T-helper 1 cell treated with Interleukin-12 subunit alpha and Interleukin-12 subunit beta and Interleukin-4 antibody, amounts not matched to agents 30 μg/mL and 1 μg/mL, for 36 hours (primary cell): ENCODE results near the gene ARMH3.

ENCODE experiments used
- H3K27ac Mint-ChIP-seq: one replicate; pipeline ENCODE4 v1.8.0; 2021; ENCODE audit warnings: mild to moderate bottlenecking, mixed read lengths
- H3K27me3 Mint-ChIP-seq: one replicate; pipeline ENCODE4 v1.8.0; 2021; ENCODE audit warnings: low read depth, mixed read lengths
- H3K36me3 Mint-ChIP-seq: one replicate; pipeline ENCODE4 v1.8.0; 2021; ENCODE audit warnings: low read depth, mixed read lengths
- H3K4me1 Mint-ChIP-seq: one replicate; pipeline ENCODE4 v1.8.0; 2021; ENCODE audit warnings: low read depth, mixed read lengths
- H3K4me3 Mint-ChIP-seq: one replicate; pipeline ENCODE4 v1.8.0; 2021; ENCODE audit warnings: mild to moderate bottlenecking, moderate library complexity, mixed read lengths
- H3K9me3 Mint-ChIP-seq: one replicate; pipeline ENCODE4 v1.8.0; 2021; ENCODE audit warnings: mixed read lengths

ARMH3 gene

GRCh38 chr10:102055647-102056419 is at the start of gene ARMH3:
Gene ARMH3, minus strand, starts transcription at chr10:102056173. Its CDS starts 16,059 bp downstream, at chr10:102040114.
- Mint-ChIP-seq H3K4me3 (peak within 1 kb of the TSS; percentile 91), H3K36me3 (peaks cover 5% of the 10 kb centered on the region), H3K4me1 (peaks cover 21% of the 10 kb centered on the region), H3K9me3 (no peaks in the 10 kb centered on the region), H3K27ac (peak within 1 kb of the TSS; percentile 97), H3K27me3 (no peaks in the 10 kb centered on the region)

- Mint-ChIP-seq H3K27ac (no peak overlapping the region), H3K9me3 (no peaks in the 10 kb centered on the region), H3K36me3 (peaks cover 14% of the 10 kb centered on the region), H3K4me3 (no peak overlapping the region), H3K4me1 (peaks cover 11% of the 10 kb centered on the region), H3K27me3 (no peaks in the 10 kb centered on the region)
Observed at GRCh38 chr10:102102421-102102820, 46.4 kb upstream of the ARMH3 start.

DNA sequence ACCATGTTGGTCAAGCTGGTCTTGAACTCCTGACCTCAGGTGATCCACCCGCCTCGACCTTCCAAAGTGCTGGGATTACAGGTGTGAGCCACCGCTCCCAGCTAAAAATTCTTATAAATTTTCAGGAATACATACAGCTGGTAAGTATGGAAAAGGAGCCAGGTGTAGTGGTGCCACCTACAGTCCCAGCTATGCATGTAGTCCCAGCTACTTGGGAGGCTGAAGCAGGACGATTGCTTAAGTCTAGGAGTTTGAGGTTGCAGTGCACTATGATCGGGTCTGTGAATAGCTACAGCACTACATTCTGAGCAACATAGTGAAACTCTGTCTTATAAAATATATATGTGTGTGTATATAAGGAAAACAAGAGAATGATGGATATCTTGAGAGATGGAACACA is 45.2 kb upstream of the ARMH3 start:
- no peaks in the 10 kb centered on the region for H3K9me3 Mint-ChIP-seq
- H3K36me3 Mint-ChIP-seq, result peaks cover 14% of the 10 kb centered on the region
- no peak overlapping the region for H3K27ac Mint-ChIP-seq
- no peaks in the 10 kb centered on the region for H3K27me3 Mint-ChIP-seq
- no peak overlapping the region for H3K4me3 Mint-ChIP-seq
- H3K4me1 Mint-ChIP-seq, result peaks cover 10% of the 10 kb centered on the region

GRCh38 chr10:102096449-102096848 is 40.5 kb upstream of the ARMH3 start:
- Mint-ChIP-seq H3K36me3 (peaks cover 8% of the 10 kb centered on the region), H3K27me3 (no peaks in the 10 kb centered on the region), H3K4me1 (no peaks in the 10 kb centered on the region), H3K9me3 (no peaks in the 10 kb centered on the region), H3K4me3 (no peak overlapping the region), H3K27ac (no peak overlapping the region)

- no peaks in the 10 kb centered on the region for H3K9me3 Mint-ChIP-seq
- no peak overlapping the region for H3K27ac Mint-ChIP-seq
- no peak overlapping the region for H3K4me3 Mint-ChIP-seq
- H3K27me3 Mint-ChIP-seq, result no peaks in the 10 kb centered on the region
- H3K36me3 Mint-ChIP-seq, result no peaks in the 10 kb centered on the region
- H3K4me1 Mint-ChIP-seq, result no peaks in the 10 kb centered on the region
Observed at GRCh38 chr10:102090772-102091171, 34.8 kb upstream of the ARMH3 start.

- no peak overlapping the region for H3K4me3 Mint-ChIP-seq
- no peak overlapping the region for H3K27ac Mint-ChIP-seq
- no peaks in the 10 kb centered on the region for H3K9me3 Mint-ChIP-seq
- H3K4me1 Mint-ChIP-seq, result no peaks in the 10 kb centered on the region
- H3K36me3 Mint-ChIP-seq, result no peaks in the 10 kb centered on the region
- no peaks in the 10 kb centered on the region for H3K27me3 Mint-ChIP-seq
Observed at GRCh38 chr10:102086196-102086595, 30.2 kb upstream of the ARMH3 start.

DNA sequence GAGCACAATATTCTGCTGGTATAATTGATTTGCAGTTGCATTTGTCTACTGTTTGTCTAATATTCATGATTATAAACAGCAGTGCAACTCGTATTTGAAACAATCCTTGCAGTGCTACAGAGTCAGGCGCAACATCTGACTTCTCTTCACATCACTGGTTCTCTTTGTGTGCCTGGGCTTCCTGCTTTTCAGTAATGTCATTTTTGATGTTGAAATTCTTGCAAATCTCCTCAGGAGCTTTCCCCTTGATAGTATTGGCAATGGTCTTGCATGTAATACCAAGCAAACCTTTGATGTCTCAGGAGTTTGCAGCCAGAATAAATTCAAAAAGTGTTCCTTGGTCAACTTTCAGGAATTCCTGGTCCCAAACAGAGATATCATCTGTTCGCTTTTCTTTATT is 29.4 kb upstream of the ARMH3 start:
- H3K9me3 Mint-ChIP-seq, result no peaks in the 10 kb centered on the region
- H3K4me1 Mint-ChIP-seq, result no peaks in the 10 kb centered on the region
- no peak overlapping the region for H3K27ac Mint-ChIP-seq
- H3K36me3 Mint-ChIP-seq, result no peaks in the 10 kb centered on the region
- H3K4me3 Mint-ChIP-seq, result no peak overlapping the region
- H3K27me3 Mint-ChIP-seq, result no peaks in the 10 kb centered on the region

- Mint-ChIP-seq H3K4me3 (no peak overlapping the region), H3K27me3 (no peaks in the 10 kb centered on the region), H3K27ac (no peak overlapping the region), H3K4me1 (no peaks in the 10 kb centered on the region), H3K9me3 (no peaks in the 10 kb centered on the region), H3K36me3 (no peaks in the 10 kb centered on the region)
Observed at GRCh38 chr10:102083541-102083940, 27.6 kb upstream of the ARMH3 start.

DNA sequence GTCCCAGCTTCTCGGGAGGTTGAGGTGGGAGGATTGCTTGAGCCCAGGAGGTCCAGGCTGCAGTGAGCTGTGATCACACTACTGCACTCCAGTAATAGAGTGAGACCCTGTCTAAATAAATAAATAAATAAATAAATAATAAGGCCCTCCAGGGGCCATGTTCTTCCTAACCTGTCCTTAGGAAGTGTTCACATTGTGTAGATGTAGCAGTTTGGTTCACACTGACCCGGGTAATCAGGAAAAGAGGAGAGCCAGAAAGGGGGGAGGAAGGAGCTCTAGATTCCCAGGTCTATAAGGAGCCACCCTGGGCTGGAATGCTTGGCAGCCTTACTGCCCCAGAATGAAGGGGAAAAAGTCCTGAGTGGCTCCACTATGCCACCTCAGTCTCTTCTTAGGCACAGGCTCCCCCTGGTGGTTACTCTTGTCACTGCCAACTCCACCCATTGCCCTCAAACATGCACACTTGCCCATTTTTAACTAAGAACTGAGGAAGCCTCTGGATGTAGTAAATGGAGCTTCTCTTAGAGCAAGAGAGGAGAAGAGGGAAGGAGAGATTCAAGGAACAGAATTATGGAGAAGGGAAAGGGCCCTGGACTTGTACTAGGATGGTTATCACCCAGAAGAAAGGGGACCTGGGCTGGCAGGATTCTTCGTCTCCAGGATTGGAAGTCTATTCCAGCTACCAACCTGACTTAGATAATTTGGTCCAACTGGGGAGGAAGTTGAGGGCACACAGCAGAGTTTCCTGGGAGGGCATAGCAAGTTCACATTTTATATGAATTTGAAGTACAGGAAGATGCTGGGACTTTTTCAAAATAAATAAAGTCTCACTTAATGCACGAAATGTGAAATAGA is 16.9 kb upstream of the ARMH3 start:
- Mint-ChIP-seq H3K4me1 (peaks cover 5% of the 10 kb centered on the region), H3K27ac (no peak overlapping the region), H3K36me3 (peaks cover 7% of the 10 kb centered on the region), H3K27me3 (no peaks in the 10 kb centered on the region), H3K4me3 (no peak overlapping the region), H3K9me3 (no peaks in the 10 kb centered on the region)

GRCh38 chr10:102069071-102069470 is 13.1 kb upstream of the ARMH3 start:
- Mint-ChIP-seq H3K27me3 (no peaks in the 10 kb centered on the region), H3K27ac (no peak overlapping the region), H3K4me1 (peaks cover 23% of the 10 kb centered on the region), H3K4me3 (no peak overlapping the region), H3K36me3 (peaks cover 7% of the 10 kb centered on the region), H3K9me3 (no peaks in the 10 kb centered on the region)

DNA sequence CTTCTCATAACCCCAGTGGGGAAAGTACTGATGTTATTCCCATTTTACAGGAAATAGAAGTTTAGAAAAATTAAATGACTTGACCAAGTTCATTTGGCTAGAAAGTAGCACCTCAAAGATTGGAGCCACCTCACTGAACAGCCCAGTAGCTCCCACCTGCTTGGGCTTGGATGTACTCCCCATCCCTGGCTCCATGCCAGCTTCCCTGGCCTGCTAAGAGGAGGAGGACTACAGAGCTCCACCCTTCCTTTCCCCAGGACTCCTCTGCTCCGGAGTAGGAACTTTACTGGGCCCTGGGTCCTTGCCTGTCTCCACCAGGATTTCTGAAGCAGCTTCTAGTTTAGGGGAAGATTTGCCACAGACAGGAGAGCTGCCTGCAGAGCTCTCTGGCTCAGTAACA is 12.2 kb upstream of the ARMH3 start:
- H3K4me1 Mint-ChIP-seq, result peaks cover 25% of the 10 kb centered on the region
- no peak overlapping the region for H3K27ac Mint-ChIP-seq
- no peak overlapping the region for H3K4me3 Mint-ChIP-seq
- peaks cover 7% of the 10 kb centered on the region for H3K36me3 Mint-ChIP-seq
- H3K9me3 Mint-ChIP-seq, result no peaks in the 10 kb centered on the region
- no peaks in the 10 kb centered on the region for H3K27me3 Mint-ChIP-seq

- H3K9me3 Mint-ChIP-seq, result no peaks in the 10 kb centered on the region
- H3K27me3 Mint-ChIP-seq, result no peaks in the 10 kb centered on the region
- H3K36me3 Mint-ChIP-seq, result peaks cover 4% of the 10 kb centered on the region
- H3K27ac Mint-ChIP-seq, result peak overlapping the region; percentile 57
- H3K4me1 Mint-ChIP-seq, result peaks cover 26% of the 10 kb centered on the region
- peak overlapping the region; percentile 51 for H3K4me3 Mint-ChIP-seq
Observed at GRCh38 chr10:102067091-102067916, 11.3 kb upstream of the ARMH3 start.

DNA sequence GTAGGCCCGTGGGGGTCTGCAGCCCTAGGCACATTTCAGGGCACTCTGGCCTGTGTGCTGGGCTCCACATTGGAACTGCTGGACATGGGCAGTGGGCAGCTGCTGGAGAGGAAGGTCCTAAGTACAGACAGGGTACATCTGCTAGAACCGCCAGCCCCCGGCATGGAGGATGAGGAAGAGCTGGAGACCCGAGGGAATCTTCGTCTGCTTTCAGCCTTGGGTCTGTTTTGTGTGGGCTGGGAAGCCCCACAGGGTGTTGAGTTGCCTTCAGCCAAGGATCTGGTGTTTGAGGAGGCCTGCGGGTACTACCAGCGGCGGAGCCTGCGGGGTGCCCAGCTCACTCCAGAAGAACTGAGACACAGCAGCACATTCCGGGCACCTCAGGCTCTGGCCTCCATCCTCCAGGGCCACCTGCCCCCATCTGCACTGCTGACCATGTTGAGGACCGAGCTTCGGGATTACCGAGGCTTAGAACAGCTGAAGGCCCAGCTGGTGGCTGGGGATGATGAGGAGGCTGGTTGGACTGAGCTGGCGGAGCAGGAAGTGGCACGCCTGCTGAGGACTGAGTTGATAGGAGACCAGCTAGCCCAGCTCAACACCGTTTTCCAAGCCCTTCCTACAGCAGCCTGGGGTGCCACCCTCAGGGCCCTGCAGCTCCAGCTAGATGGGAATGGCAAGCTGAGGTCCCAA is 10.6 kb upstream of the ARMH3 start:
- Mint-ChIP-seq H3K4me1 (peaks cover 26% of the 10 kb centered on the region), H3K27ac (peak overlapping the region; percentile 81), H3K27me3 (no peaks in the 10 kb centered on the region), H3K36me3 (peaks cover 4% of the 10 kb centered on the region), H3K4me3 (peak overlapping the region; percentile 85), H3K9me3 (no peaks in the 10 kb centered on the region)
